GM13977 (cell line): ENCODE data around the gene RAD51B.

ENCODE experiments used
- DNase-seq: peaks from one replicate; pipeline ENCODE4 v3.0.0; 2012; ENCODE audit warnings: low spot score
- CTCF ChIP-seq: IDR thresholded peaks from 2 replicates; pipeline ENCODE4 v1.5.1; 2012; ENCODE audit warnings: mild to moderate bottlenecking, control low read depth; ENCODE audit not compliant: insufficient read depth; ENCODE audit errors: extremely low read depth, missing control alignments
- in situ Hi-C: fragments of 300-500 bp; cut with MboI; formaldehyde crosslinking; loops from one replicate; pipeline ENCODE4 v1.12.0; 2022; ENCODE audit warnings: low sequenced_read_pairs, low pct_unique_long_range_greater_than_20kb, mixed read lengths, inconsistent platforms; ENCODE audit not compliant: unreplicated experiment

Gene RAD51B

DNA sequence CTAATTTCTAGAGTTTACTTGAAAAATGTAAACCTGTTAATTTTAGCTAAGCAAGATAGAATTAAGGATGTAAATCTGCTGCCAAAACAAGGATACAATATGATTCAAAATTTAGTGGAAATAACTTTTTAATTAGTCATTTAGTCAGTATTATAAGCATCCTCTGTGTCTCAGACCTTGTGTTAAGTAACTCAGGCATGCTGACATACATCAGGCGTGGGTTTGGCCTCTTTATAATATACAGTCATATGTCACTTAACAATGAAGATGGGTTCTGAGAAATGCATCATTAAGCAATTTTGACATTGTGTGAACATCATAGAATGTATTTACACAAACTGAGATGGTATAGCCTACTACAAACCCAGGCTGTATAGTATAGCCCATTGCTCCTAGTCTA lies 586.4 kb downstream of the RAD51B start:
- no peak for DNase-seq
- in situ Hi-C loops: loop anchor here (10.0 kb wide), 2 partner anchors 91 to 151 kb away; no protein-coding TSS in a partner anchor
- TF ChIP-seq CTCF: no peak

- TF ChIP-seq CTCF: no peak
- no peak for DNase-seq
- in situ Hi-C loops: loop anchor here (10.0 kb wide), 2 partner anchors 92 to 152 kb away; no protein-coding TSS in a partner anchor
Measured at GRCh38 chr14:68407285-68407684, 587.7 kb downstream of the RAD51B start.

DNA sequence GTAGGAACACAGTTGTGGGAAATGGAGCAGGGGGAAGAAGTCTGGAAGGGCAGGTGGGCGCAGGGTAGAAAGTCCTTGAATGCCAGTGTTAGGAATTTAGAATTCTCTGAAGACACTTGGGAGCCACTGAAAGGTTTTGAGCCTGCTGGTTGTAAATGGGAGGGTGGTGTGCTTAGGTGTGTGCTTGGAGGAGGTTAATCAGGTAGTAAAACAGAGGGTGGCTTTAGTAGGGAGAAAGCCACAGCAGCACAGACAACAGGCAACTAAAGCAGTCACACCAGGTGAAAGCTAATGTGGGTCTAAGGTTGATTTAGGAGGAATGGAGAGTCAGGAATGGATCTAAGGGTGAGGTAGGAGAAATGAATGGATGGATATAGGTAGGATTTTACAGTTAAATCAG lies 588.2 kb downstream of the RAD51B start:
- in situ Hi-C loops: loop anchor here (10.0 kb wide), 2 partner anchors 93 to 153 kb away; no protein-coding TSS in a partner anchor
- no peak for TF ChIP-seq CTCF
- no peak for DNase-seq

DNA sequence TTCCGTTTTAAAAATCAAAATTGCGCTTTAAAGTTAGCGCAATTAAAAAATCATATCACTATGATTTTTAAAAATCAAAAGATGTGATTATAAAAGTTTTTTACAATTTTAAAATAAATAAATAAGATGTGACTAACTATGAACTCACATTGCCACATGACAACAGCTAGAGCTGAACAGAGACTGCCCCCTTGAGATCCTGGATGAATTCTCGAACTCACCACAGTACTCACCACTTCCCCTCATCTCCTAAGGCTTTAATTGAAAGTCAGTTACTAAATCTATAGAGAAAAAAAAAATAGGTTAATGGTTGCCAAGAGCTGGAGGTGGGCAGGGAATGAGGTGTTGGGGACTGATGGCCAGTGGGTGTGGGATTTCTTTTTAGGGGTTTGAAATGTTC lies 589.1 kb downstream of the RAD51B start:
- in situ Hi-C loops: loop anchor here (10.0 kb wide), 2 partner anchors 94 to 154 kb away; no protein-coding TSS in a partner anchor

DNA sequence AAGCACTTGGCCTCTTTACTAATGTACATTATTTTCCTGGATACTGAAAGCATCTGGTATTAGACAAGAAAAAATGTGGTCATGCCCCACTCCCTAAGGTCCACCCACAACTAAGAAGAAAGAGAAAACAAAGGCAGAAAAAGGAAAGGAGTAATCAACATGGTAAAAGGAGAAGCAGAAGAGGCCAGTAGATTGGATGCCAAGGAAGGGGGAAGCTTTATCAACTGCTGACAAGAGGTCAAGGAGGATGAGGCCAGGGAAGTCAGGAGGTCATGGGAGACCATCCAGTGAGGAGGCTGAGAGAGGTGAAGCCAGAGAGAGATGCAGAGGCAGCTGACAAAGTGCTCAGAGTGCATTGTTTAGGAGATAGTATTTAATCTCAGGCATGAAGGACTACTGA lies 589.8 kb downstream of the RAD51B start:
- DNase-seq: no peak
- in situ Hi-C loops: loop anchor here (10.0 kb wide), 2 partner anchors 95 to 155 kb away; no protein-coding TSS in a partner anchor
- no peak for TF ChIP-seq CTCF

More for the DNA sequence above, 589.1 kb downstream of the RAD51B start:
- no peak for DNase-seq
- peak; percentile 41 for TF ChIP-seq CTCF

GRCh38 chr14:68412505-68413465 lies 593.2 kb downstream of the RAD51B start:
- in situ Hi-C loops: no loop called here
- no peak for TF ChIP-seq CTCF
- DNase-seq: no peak
